ENCODE results near the gene PCF11. TPM values are rescaled to one million over a fixed set of nuclear protein-coding genes. Genes with fewer than 3 reads are reported as not detected.

PCF11 gene
- total and polyA plus RNA-seq, 11 donors = 15.2 to 35.7 (median 25.5) TPM

- 92 to 95% (median 94%) methylated on average over 6 of the region's 6 CpGs for WGBS, 4 donors
- ATAC-seq = no peak
- intact Hi-C loops (cut with DNase I) = loop anchor here in 5 of 10 donors (10.0 kb wide), 3 partner anchors 79 to 249 kb away; partner anchors contain the start of genes DDIAS (in 2 of the 5), PRCP (in 2 of the 5) and RAB30 (in 2 of the 5)
- DNase-seq = no peak
- no peaks in the 10 kb centered on the region for H3K9me3 ChIP-seq
- H3K27ac ChIP-seq = no peak overlapping the region
- no peaks in the 10 kb centered on the region for H3K36me3 ChIP-seq
- peaks cover 0 to 7% (median 0%) of the 10 kb centered on the region in 12 donors for H3K4me1 ChIP-seq
- no peaks in the 10 kb centered on the region for H3K27me3 ChIP-seq
- TF ChIP-seq CTCF (IDR thresholded peaks at IDR 0.05) (no peak), POLR2A (IDR thresholded peaks at IDR 0.05) (no peak)
- no peak overlapping the region for H3K4me3 ChIP-seq
Observed at GRCh38 chr11:83153764-83154163, 3.2 kb upstream of the PCF11 start.

GRCh38 chr11:83156144-83156995 is 561 bp upstream of the PCF11 start:
- no peaks in the 10 kb centered on the region for H3K27me3 ChIP-seq
- peak overlapping the region; percentile 43 to 92 (median 70) for H3K4me3 ChIP-seq
- H3K9me3 ChIP-seq = no peaks in the 10 kb centered on the region
- H3K4me1 ChIP-seq = peaks cover 2 to 31% (median 19%) of the 10 kb centered on the region in 12 donors
- H3K36me3 ChIP-seq = peaks cover 0 to 12% (median 0%) of the 10 kb centered on the region in 9 donors
- intact Hi-C loops (cut with DNase I) = loop anchor here (2.0 to 10.0 kb wide), 13 partner anchors 36 to 256 kb away; partner anchors contain the start of genes DDIAS (in 7 of the 10), PRCP (in 7 of the 10), ANKRD42 (in 6 of the 10) and RAB30 (in 6 of the 10)
- WGBS, 4 donors = 0 to 1% (median 1%) methylated on average over 27 to 35 of the region's 35 CpGs
- peak; percentile 98 to 100 (median 99) for DNase-seq
- TF ChIP-seq CTCF (IDR thresholded peaks at IDR 0.05) (no peak), POLR2A (IDR thresholded peaks at IDR 0.05) (peak; percentile 17 to 52)
- peak; percentile 95 to 98 (median 96) for ATAC-seq
- H3K27ac ChIP-seq = peak overlapping the region; percentile 71 to 99 (median 91)

GRCh38 chr11:83157594-83158356 is 844 bp downstream of the PCF11 start:
- peak in 4 of 5 donors; percentile 62 to 64 (median 64) for DNase-seq
- WGBS, 4 donors = 0 to 1% (median 0%) methylated on average over 16 to 18 of the region's 18 CpGs
- intact Hi-C loops (cut with DNase I) = loop anchor here (1.0 to 10.0 kb wide), 17 partner anchors 35 to 257 kb away; partner anchors contain the start of genes ANKRD42 (in 9 of the 10), DDIAS (in 7 of the 10), PRCP (in 7 of the 10) and RAB30 (in 7 of the 10)

More at GRCh38 chr11:83157594-83158356, 844 bp downstream of the PCF11 start:
- TF ChIP-seq POLR2A (IDR thresholded peaks at IDR 0.05) (no peak), CTCF (IDR thresholded peaks at IDR 0.05) (no peak)
- peak in 3 of 4 donors; percentile 13 to 41 (median 25) for ATAC-seq
- H3K27me3 ChIP-seq = no peaks in the 10 kb centered on the region
- no peaks in the 10 kb centered on the region for H3K9me3 ChIP-seq
- H3K4me1 ChIP-seq = peaks cover 2 to 45% (median 33%) of the 10 kb centered on the region in 12 donors
- peaks cover 0 to 24% (median 2%) of the 10 kb centered on the region in 9 donors for H3K36me3 ChIP-seq
- peak overlapping the region; percentile 76 to 98 (median 87) for H3K4me3 ChIP-seq
- H3K27ac ChIP-seq = peak overlapping the region; percentile 94 to 100 (median 99)

Measured in heart left ventricle (tissue), 16 donors.